Naive thymus-derived CD4-positive, alpha-beta T cell (primary cell): Measurements from ENCODE around the gene IRF2BP1. TPM values are rescaled to one million over a fixed set of nuclear protein-coding genes. Genes with fewer than 3 reads are reported as not detected.

ENCODE experiments used
- ATAC-seq: fragments of 150-1000 bp; cut with Tn5 transposase; 2 replicates; pipeline ENCODE4 v1.10.0; 2021; ENCODE audit warnings: mild to moderate bottlenecking, moderate library complexity
- CTCF ChIA-PET: fragments of 350-600 bp; sonication (Branson Sonifier 250); formaldehyde crosslinking; loops from one replicate; lab custom pipeline; 2021; ENCODE audit warnings: antibody characterized with exemption; lab: Charles Lee
- POLR2A ChIA-PET: fragments of 350-600 bp; sonication (Branson Sonifier 250); formaldehyde crosslinking; loops from one replicate; lab custom pipeline; 2021; ENCODE audit warnings: antibody characterized with exemption, inconsistent platforms; lab: Charles Lee
- DNase-seq, 9 donors: peaks; one replicate each; pipeline versions ENCODE4 v3.0.0 to v3.0.0-alpha.2; 2020 to 2022; ENCODE audit warnings: mixed read lengths in 1 of 9
- H3K27ac ChIP-seq: one replicate; pipeline ENCODE4 v1.7.0; 2013; ENCODE audit warnings: mild to moderate bottlenecking, low read depth, low read length, moderate library complexity
- H3K27me3 ChIP-seq, 2 donors: one replicate each; pipeline ENCODE4 v1.7.0; 2013; ENCODE audit warnings: low read length in 2 of 2, mild to moderate bottlenecking in 2 of 2, moderate library complexity in 2 of 2; ENCODE audit not compliant: control insufficient read depth in 2 of 2, insufficient read depth in 2 of 2
- H3K36me3 ChIP-seq, 3 experiments: 1 replicate in 2 of 3; 2 replicates in 1 of 3; pipeline ENCODE4 v1.7.0; 2013; ENCODE audit warnings: low read length in 3 of 3, mild to moderate bottlenecking in 3 of 3, moderate library complexity in 1 of 3; ENCODE audit not compliant: insufficient read depth in 3 of 3, control insufficient read depth in 2 of 3
- H3K4me1 ChIP-seq, 2 donors: one replicate each; pipeline ENCODE4 v1.7.0; 2013; ENCODE audit warnings: low read length in 2 of 2, mild to moderate bottlenecking in 2 of 2, moderate library complexity in 1 of 2; ENCODE audit not compliant: control insufficient read depth in 2 of 2, insufficient read depth in 2 of 2
- H3K4me3 ChIP-seq: 2 replicates; pipeline ENCODE4 v1.7.0; 2013; ENCODE audit warnings: mild to moderate bottlenecking, low read length
- H3K9me3 ChIP-seq, 3 experiments: 1 replicate in 2 of 3; 2 replicates in 1 of 3; pipeline ENCODE4 v1.7.0; 2013; ENCODE audit warnings: low read length in 3 of 3; ENCODE audit not compliant: control insufficient read depth in 2 of 3
- H3K27ac Mint-ChIP-seq, 9 donors: one replicate each; pipeline ENCODE4 v1.8.0; 2020 to 2022; ENCODE audit warnings: mixed read lengths in 9 of 9, mild to moderate bottlenecking in 8 of 9, moderate library complexity in 5 of 9, inconsistent platforms in 2 of 9
- H3K27me3 Mint-ChIP-seq, 5 donors: one replicate each; pipeline ENCODE4 v1.8.0; 2021 to 2022; ENCODE audit warnings: mixed read lengths in 5 of 5, mild to moderate bottlenecking in 1 of 5
- H3K36me3 Mint-ChIP-seq, 5 donors: one replicate each; pipeline ENCODE4 v1.8.0; 2020 to 2022; ENCODE audit warnings: mixed read lengths in 5 of 5, mild to moderate bottlenecking in 3 of 5, inconsistent platforms in 1 of 5
- H3K4me1 Mint-ChIP-seq, 7 donors: one replicate each; pipeline ENCODE4 v1.8.0; 2020 to 2022; ENCODE audit warnings: mixed read lengths in 7 of 7, mild to moderate bottlenecking in 3 of 7, inconsistent platforms in 1 of 7
- H3K4me3 Mint-ChIP-seq, 10 donors: one replicate each; pipeline ENCODE4 v1.8.0; 2020 to 2022; ENCODE audit warnings: mild to moderate bottlenecking in 10 of 10, mixed read lengths in 10 of 10, moderate library complexity in 6 of 10, inconsistent platforms in 2 of 10
- H3K9me3 Mint-ChIP-seq, 11 donors: one replicate each; pipeline ENCODE4 v1.8.0; 2020 to 2022; ENCODE audit warnings: mixed read lengths in 11 of 11, mild to moderate bottlenecking in 4 of 11, inconsistent platforms in 1 of 11, moderate library complexity in 1 of 11
- intact Hi-C, 2 donors: fragments of 100-400 bp; cut with micrococcal nuclease; formaldehyde crosslinking; loops; one replicate each; pipeline ENCODE4 v1.15.1; 2023
- polyA plus RNA-seq, 2 donors: library from polyadenylated mRNA; unstranded; fragments of 300-500 nt; fragmentation: Illumina TruSeq; gene quantifications; one replicate each; pipeline ENCODE4 v1.2.3, GENCODE V29; 2021
- total RNA-seq, 6 experiments: library from RNA in 5 of 6; stranded (reverse) in 5 of 6; gene quantifications; 1 replicate in 5 of 6; 2 replicates in 1 of 6; pipeline ENCODE4 v1.2.3 and lab custom pipeline; 2021 to 2026

IRF2BP1 gene
- total RNA-seq (10 to 100 TPM; 16.4 to 38.7 (median 26.5) TPM), polyA plus RNA-seq (10 to 100 TPM in 1 of 2 donors, 1 to 10 TPM in 1; 6.2 to 11.6 TPM), total RNA-seq (lab: John Stamatoyannopoulos, UW) (32.8 reads per million, percentile 62 among the genes with 10 or more reads in this experiment)

- Histone ChIP-seq H3K36me3 (no peaks in the 10 kb centered on the region), H3K9me3 (no peaks in the 10 kb centered on the region), H3K4me3 (peak within 1 kb of the TSS; percentile 99), H3K27ac (peak within 1 kb of the TSS; percentile 86), H3K4me1 (peaks cover 15 to 34% of the 10 kb centered on the region in 2 donors), H3K27me3 (no peaks in the 10 kb centered on the region)
- intact Hi-C loops = loop anchor here (1.0 to 10.0 kb wide), 19 partner anchors 17 to 1599 kb away; partner anchors contain the start of genes CCDC61 (in 2 of the 2), DMWD (in 2 of the 2), MYPOP (in 2 of the 2) and SYMPK (in 2 of the 2)
- ATAC-seq (peak; percentile 84), DNase-seq (peak; percentile 77 to 92 (median 90))
- ChIA-PET POLR2A (interaction anchor here (0.5 to 4.2 kb wide), 8 partner anchors 16 to 1957 kb away, joined by 3 to 42 read pairs (median 4); partner anchors contain the start of genes MYPOP, SIX5 and SYMPK), CTCF (interaction anchor here (0.6 to 2.5 kb wide), 9 partner anchors 15 to 198 kb away, joined by 3 to 12 read pairs (median 5); partner anchors contain the start of genes CCDC61, FOXA3 and SYMPK)
- H3K36me3 Mint-ChIP-seq = peaks cover 0 to 10% (median 5%) of the 10 kb centered on the region in 5 donors
- peak within 1 kb of the TSS; percentile 92 to 99 (median 97) for H3K27ac Mint-ChIP-seq
- H3K4me1 Mint-ChIP-seq = peaks cover 14 to 36% (median 21%) of the 10 kb centered on the region in 7 donors
- H3K9me3 Mint-ChIP-seq = peaks cover 0 to 4% (median 0%) of the 10 kb centered on the region in 11 donors
- peak within 1 kb of the TSS; percentile 93 to 99 (median 97) for H3K4me3 Mint-ChIP-seq
- H3K27me3 Mint-ChIP-seq = no peaks in the 10 kb centered on the region
Measured at GRCh38 chr19:45885556-45886426, at the start of gene IRF2BP1. IRF2BP1 (minus strand) TSS chr19:45886141; CDS start chr19:45885774, 367 bp downstream.

GRCh38 chr19:45935267-45935666 is 49.3 kb upstream of the IRF2BP1 start:
- DNase-seq = no peak
- Mint-ChIP-seq H3K9me3 (peaks cover 0 to 6% (median 2%) of the 10 kb centered on the region in 11 donors), H3K27ac (no peak overlapping the region), H3K36me3 (peaks cover 0 to 5% (median 4%) of the 10 kb centered on the region in 5 donors), H3K27me3 (peaks cover 31 to 58% (median 46%) of the 10 kb centered on the region in 5 donors), H3K4me1 (peaks cover 0 to 9% (median 0%) of the 10 kb centered on the region in 7 donors), H3K4me3 (no peak overlapping the region)
- H3K4me1 ChIP-seq = no peaks in the 10 kb centered on the region
- no peak overlapping the region for H3K27ac ChIP-seq
- ChIA-PET POLR2A (no interaction called here), CTCF (no interaction called here)
- peaks cover 0 to 4% of the 10 kb centered on the region in 2 donors for H3K27me3 ChIP-seq
- no peaks in the 10 kb centered on the region for H3K36me3 ChIP-seq
- H3K4me3 ChIP-seq = no peak overlapping the region
- intact Hi-C loops = no loop called here
- H3K9me3 ChIP-seq = no peaks in the 10 kb centered on the region
- ATAC-seq = no peak

- ChIA-PET POLR2A (no interaction called here), CTCF (no interaction called here)
- H3K9me3 Mint-ChIP-seq = peaks cover 0 to 7% (median 2%) of the 10 kb centered on the region in 11 donors
- H3K4me1 Mint-ChIP-seq = peaks cover 0 to 9% (median 0%) of the 10 kb centered on the region in 7 donors
- ATAC-seq (no peak), DNase-seq (no peak)
- H3K4me3 ChIP-seq = no peak overlapping the region
- intact Hi-C loops = no loop called here
- no peaks in the 10 kb centered on the region for H3K9me3 ChIP-seq
- H3K27ac ChIP-seq = no peak overlapping the region
- H3K4me3 Mint-ChIP-seq = no peak overlapping the region
- no peak overlapping the region for H3K27ac Mint-ChIP-seq
- no peaks in the 10 kb centered on the region for H3K36me3 ChIP-seq
- peaks cover 0 to 5% (median 4%) of the 10 kb centered on the region in 5 donors for H3K36me3 Mint-ChIP-seq
- peaks cover 0 to 4% of the 10 kb centered on the region in 2 donors for H3K27me3 ChIP-seq
- no peaks in the 10 kb centered on the region for H3K4me1 ChIP-seq
- peaks cover 30 to 61% (median 49%) of the 10 kb centered on the region in 5 donors for H3K27me3 Mint-ChIP-seq
Measured at GRCh38 chr19:45934551-45935230, 48.8 kb upstream of the IRF2BP1 start.

GRCh38 chr19:45933759-45934158 is 47.8 kb upstream of the IRF2BP1 start:
- H3K4me1 ChIP-seq = no peaks in the 10 kb centered on the region
- Mint-ChIP-seq H3K9me3 (peaks cover 0 to 4% (median 1%) of the 10 kb centered on the region in 11 donors), H3K27me3 (peaks cover 23 to 56% (median 44%) of the 10 kb centered on the region in 5 donors), H3K4me1 (peaks cover 0 to 13% (median 0%) of the 10 kb centered on the region in 7 donors), H3K27ac (no peak overlapping the region), H3K36me3 (peaks cover 0 to 5% (median 4%) of the 10 kb centered on the region in 5 donors), H3K4me3 (no peak overlapping the region)
- ChIA-PET CTCF (no interaction called here), POLR2A (no interaction called here)
- intact Hi-C loops = no loop called here
- no peaks in the 10 kb centered on the region for H3K27me3 ChIP-seq
- H3K27ac ChIP-seq = no peak overlapping the region
- no peaks in the 10 kb centered on the region for H3K36me3 ChIP-seq
- ATAC-seq (no peak), DNase-seq (no peak)
- no peak overlapping the region for H3K4me3 ChIP-seq
- no peaks in the 10 kb centered on the region for H3K9me3 ChIP-seq

- no peak overlapping the region for H3K4me3 Mint-ChIP-seq
- intact Hi-C loops = no loop called here
- CTCF ChIA-PET = no interaction called here
Measured at GRCh38 chr19:45931055-45931454, 45.1 kb upstream of the IRF2BP1 start.

GRCh38 chr19:45929247-45929646 is 43.3 kb upstream of the IRF2BP1 start:
- H3K4me3 Mint-ChIP-seq = peak overlapping the region in 2 of 10 donors; percentile 13 to 51
- ChIA-PET CTCF (interaction anchor here (1.0 kb wide), 1 partner anchor 26 kb away, joined by 3 read pairs; no protein-coding TSS in a partner anchor), POLR2A (no interaction called here)
- Histone ChIP-seq H3K27me3 (no peaks in the 10 kb centered on the region), H3K4me1 (peaks cover 4 to 5% of the 10 kb centered on the region in 2 donors), H3K36me3 (no peaks in the 10 kb centered on the region), H3K27ac (no peak overlapping the region), H3K9me3 (no peaks in the 10 kb centered on the region), H3K4me3 (no peak overlapping the region)
- H3K9me3 Mint-ChIP-seq = peaks cover 0 to 3% (median 0%) of the 10 kb centered on the region in 11 donors
- H3K27me3 Mint-ChIP-seq = peaks cover 0 to 23% (median 14%) of the 10 kb centered on the region in 5 donors
- peaks cover 0 to 2% (median 0%) of the 10 kb centered on the region in 5 donors for H3K36me3 Mint-ChIP-seq
- peaks cover 4 to 22% (median 6%) of the 10 kb centered on the region in 7 donors for H3K4me1 Mint-ChIP-seq
- ATAC-seq (no peak), DNase-seq (no peak)
- no peak overlapping the region for H3K27ac Mint-ChIP-seq
- intact Hi-C loops = loop anchor here in 1 of 2 donors (5.0 kb wide), 1 partner anchor 88 kb away; no protein-coding TSS in a partner anchor

More at GRCh38 chr19:45931055-45931454, 45.1 kb upstream of the IRF2BP1 start:
- POLR2A ChIA-PET = no interaction called here
- Histone ChIP-seq H3K27me3 (no peaks in the 10 kb centered on the region), H3K4me3 (no peak overlapping the region), H3K4me1 (peaks cover 4 to 5% of the 10 kb centered on the region in 2 donors), H3K9me3 (no peaks in the 10 kb centered on the region), H3K36me3 (no peaks in the 10 kb centered on the region), H3K27ac (no peak overlapping the region)
- peaks cover 0 to 3% (median 0%) of the 10 kb centered on the region in 11 donors for H3K9me3 Mint-ChIP-seq
- H3K27ac Mint-ChIP-seq = no peak overlapping the region
- DNase-seq = no peak
- peaks cover 10 to 41% (median 24%) of the 10 kb centered on the region in 5 donors for H3K27me3 Mint-ChIP-seq
- H3K4me1 Mint-ChIP-seq = peaks cover 4 to 19% (median 6%) of the 10 kb centered on the region in 7 donors
- H3K36me3 Mint-ChIP-seq = peaks cover 0 to 4% (median 0%) of the 10 kb centered on the region in 5 donors
- ATAC-seq = no peak
